Measurements from ENCODE around the gene CLTCL1. TPM values are rescaled to one million over a fixed set of nuclear protein-coding genes. Genes with fewer than 3 reads are reported as not detected.

Gene CLTCL1
- total and polyA plus RNA-seq, 2 donors (not counting 1 experiment from before 2014, with no cell fraction given): 1.0 to 5.5 TPM

DNA sequence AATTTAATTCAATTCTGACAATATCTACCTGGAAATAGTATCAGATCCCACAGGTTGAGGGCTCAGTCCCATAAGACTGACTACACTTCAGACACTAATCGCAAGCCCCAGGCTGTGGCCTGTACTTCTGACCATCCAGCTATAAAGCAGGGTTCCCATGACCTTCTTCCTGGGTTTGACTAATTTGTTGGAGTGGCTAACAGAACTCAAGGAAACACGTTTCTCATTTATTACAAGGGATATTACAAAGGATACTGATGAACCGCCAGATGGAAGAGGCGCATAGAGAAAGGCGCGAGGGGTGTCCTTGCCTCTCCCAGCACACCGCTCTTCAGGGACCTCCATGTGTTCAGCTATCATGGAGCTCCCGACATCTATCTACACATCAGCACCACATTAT, 13.7 kb downstream of the CLTCL1 start:
- WGBS (ENCODE audit: insufficient coverage): 100% methylated on average over 1 of the region's 8 CpGs
- Histone ChIP-seq H3K9me3 (ENCODE audit: control extremely low read depth in 1 of 3, control insufficient read depth in 2 of 3, insufficient read depth in 1 of 3, low read length in 2 of 3) (no peaks in the 10 kb centered on the region), H3K79me2 (ENCODE audit: control insufficient read depth, insufficient read depth, low read length) (no peaks in the 10 kb centered on the region), H3K36me3 (replicated peaks in 1 of 2; ENCODE audit: control extremely low read depth in 1 of 2, control insufficient read depth in 1 of 2, extremely low read depth in 1 of 2, insufficient read depth in 2 of 2, low read length in 1 of 2) (no peaks in the 10 kb centered on the region), H3K9ac (ENCODE audit: low read length) (no peak overlapping the region), H4K20me1 (ENCODE audit: control insufficient read depth, insufficient read depth, low read length, poor library complexity, severe bottlenecking) (no peaks in the 10 kb centered on the region), H3K27me3 (replicated peaks in 1 of 4; ENCODE audit: control extremely low read depth in 1 of 4, control insufficient read depth in 3 of 4, insufficient read depth in 4 of 4, low read length in 3 of 4) (peaks cover 0 to 2% (median 0%) of the 10 kb centered on the region in 4 experiments), H3K4me1 (ENCODE audit: control insufficient read depth in 2 of 2, insufficient read depth in 2 of 2, low read length in 2 of 2) (no peaks in the 10 kb centered on the region), H3K4me2 (replicated peaks; ENCODE audit: low read depth, low read length, poor library complexity, severe bottlenecking) (no peak overlapping the region), H3K4me3 (ENCODE audit: control extremely low read depth in 1 of 5, extremely low read depth in 1 of 5, insufficient read depth in 1 of 5, low read depth in 2 of 5, low read length in 4 of 5) (no peak overlapping the region), H3K27ac (ENCODE audit: low read length in 2 of 2) (no peak overlapping the region), H2AFZ (ENCODE audit: insufficient read depth, low read depth, low read length, poor library complexity, severe bottlenecking) (no peak overlapping the region)
- no peak overlapping the region for H3K4me3 Mint-ChIP-seq
- intact Hi-C loops (cut with micrococcal nuclease): no loop called here
- no peaks in the 10 kb centered on the region for H3K4me1 Mint-ChIP-seq
- no peaks in the 10 kb centered on the region for H3K27me3 Mint-ChIP-seq
- ATAC-seq (ENCODE audit: low read depth) (no peak), DNase-seq (no peak)
- H3K27ac Mint-ChIP-seq: no peak overlapping the region
- ChIA-PET CTCF (no interaction called here), POLR2A (no interaction called here)
- no peak for TF ChIP-seq EZH2 (IDR thresholded peaks at IDR 0.05; ENCODE audit: borderline replicate concordance, insufficient read depth, low read depth, low read length, poor library complexity, severe bottlenecking)
- TF ChIP-seq, protein P1, sequence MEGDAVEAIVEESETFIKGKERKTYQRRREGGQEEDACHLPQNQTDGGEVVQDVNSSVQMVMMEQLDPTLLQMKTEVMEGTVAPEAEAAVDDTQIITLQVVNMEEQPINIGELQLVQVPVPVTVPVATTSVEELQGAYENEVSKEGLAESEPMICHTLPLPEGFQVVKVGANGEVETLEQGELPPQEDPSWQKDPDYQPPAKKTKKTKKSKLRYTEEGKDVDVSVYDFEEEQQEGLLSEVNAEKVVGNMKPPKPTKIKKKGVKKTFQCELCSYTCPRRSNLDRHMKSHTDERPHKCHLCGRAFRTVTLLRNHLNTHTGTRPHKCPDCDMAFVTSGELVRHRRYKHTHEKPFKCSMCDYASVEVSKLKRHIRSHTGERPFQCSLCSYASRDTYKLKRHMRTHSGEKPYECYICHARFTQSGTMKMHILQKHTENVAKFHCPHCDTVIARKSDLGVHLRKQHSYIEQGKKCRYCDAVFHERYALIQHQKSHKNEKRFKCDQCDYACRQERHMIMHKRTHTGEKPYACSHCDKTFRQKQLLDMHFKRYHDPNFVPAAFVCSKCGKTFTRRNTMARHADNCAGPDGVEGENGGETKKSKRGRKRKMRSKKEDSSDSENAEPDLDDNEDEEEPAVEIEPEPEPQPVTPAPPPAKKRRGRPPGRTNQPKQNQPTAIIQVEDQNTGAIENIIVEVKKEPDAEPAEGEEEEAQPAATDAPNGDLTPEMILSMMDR (IDR thresholded peaks at IDR 0.05): no peak
- no peaks in the 10 kb centered on the region for H3K9me3 Mint-ChIP-seq (ENCODE audit: insufficient read depth)

DNA sequence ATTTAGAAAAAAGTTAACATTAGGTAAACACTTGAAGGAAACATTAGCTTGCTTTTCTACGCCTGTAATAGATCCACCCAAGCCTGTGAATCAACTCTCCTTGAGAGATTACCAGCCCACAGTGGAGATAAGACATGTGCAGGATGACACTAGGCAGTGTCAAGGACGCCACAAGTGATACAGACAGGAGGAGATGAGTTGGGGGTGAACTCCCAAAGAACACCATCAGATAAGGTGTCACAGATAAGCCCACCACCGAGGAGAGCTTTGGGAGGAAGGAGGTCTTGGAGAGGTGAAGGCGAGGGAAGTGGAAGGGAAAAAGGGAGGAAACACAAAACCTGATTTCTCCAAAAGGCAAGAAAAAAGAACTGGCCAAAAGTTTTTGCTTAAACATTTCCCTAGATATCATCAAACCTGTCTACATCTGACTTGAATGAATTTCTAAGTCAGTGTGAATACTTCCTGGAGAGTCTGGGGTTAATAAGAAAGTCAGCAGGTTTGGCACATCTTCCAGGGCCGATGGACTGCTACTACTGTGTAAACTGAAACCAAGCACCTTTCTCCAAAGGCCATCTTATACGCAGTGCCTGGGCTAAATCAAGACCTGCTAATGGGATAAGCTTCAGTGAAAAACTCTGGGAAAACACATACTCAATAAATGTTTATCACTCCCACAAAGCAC, 15.5 kb downstream of the CLTCL1 start:
- ChIA-PET CTCF (interaction anchor here (0.6 to 1.4 kb wide), 3 partner anchors 11 to 135 kb away, joined by 3 read pairs; partner anchors contain the start of gene CLTCL1), POLR2A (no interaction called here)
- H3K9ac ChIP-seq (ENCODE audit: low read length): no peak overlapping the region
- no peaks in the 10 kb centered on the region for H3K9me3 ChIP-seq (ENCODE audit: control extremely low read depth in 1 of 3, control insufficient read depth in 2 of 3, insufficient read depth in 1 of 3, low read length in 2 of 3)
- WGBS (ENCODE audit: insufficient coverage): 100% methylated on average over 1 of the region's 6 CpGs
- H4K20me1 ChIP-seq (ENCODE audit: control insufficient read depth, insufficient read depth, low read length, poor library complexity, severe bottlenecking): no peaks in the 10 kb centered on the region
- DNase-seq (no peak), ATAC-seq (ENCODE audit: low read depth) (no peak)
- no peak overlapping the region for H3K27ac ChIP-seq (ENCODE audit: low read length in 2 of 2)
- no peaks in the 10 kb centered on the region for H3K79me2 ChIP-seq (ENCODE audit: control insufficient read depth, insufficient read depth, low read length)
- no peak overlapping the region for H3K4me2 ChIP-seq (replicated peaks; ENCODE audit: low read depth, low read length, poor library complexity, severe bottlenecking)
- intact Hi-C loops (cut with micrococcal nuclease): no loop called here
- no peaks in the 10 kb centered on the region for H3K36me3 ChIP-seq (replicated peaks in 1 of 2; ENCODE audit: control extremely low read depth in 1 of 2, control insufficient read depth in 1 of 2, extremely low read depth in 1 of 2, insufficient read depth in 2 of 2, low read length in 1 of 2)
- Mint-ChIP-seq H3K27me3 (no peaks in the 10 kb centered on the region), H3K27ac (no peak overlapping the region), H3K9me3 (ENCODE audit: insufficient read depth) (no peaks in the 10 kb centered on the region), H3K4me3 (no peak overlapping the region), H3K4me1 (no peaks in the 10 kb centered on the region)
- peaks cover 0 to 2% (median 0%) of the 10 kb centered on the region in 4 experiments for H3K27me3 ChIP-seq (replicated peaks in 1 of 4; ENCODE audit: control extremely low read depth in 1 of 4, control insufficient read depth in 3 of 4, insufficient read depth in 4 of 4, low read length in 3 of 4)
- H2AFZ ChIP-seq (ENCODE audit: insufficient read depth, low read depth, low read length, poor library complexity, severe bottlenecking): no peak overlapping the region
- no peaks in the 10 kb centered on the region for H3K4me1 ChIP-seq (ENCODE audit: control insufficient read depth in 2 of 2, insufficient read depth in 2 of 2, low read length in 2 of 2)
- H3K4me3 ChIP-seq (ENCODE audit: control extremely low read depth in 1 of 5, extremely low read depth in 1 of 5, insufficient read depth in 1 of 5, low read depth in 2 of 5, low read length in 4 of 5): no peak overlapping the region
- TF ChIP-seq, protein P1 (IDR thresholded peaks at IDR 0.05): no peak

All from B cell (primary cell).